Naive B cell (primary cell): Measurements from ENCODE around the gene HOXB3. TPM values are rescaled to one million over a fixed set of nuclear protein-coding genes. Genes with fewer than 3 reads are reported as not detected.

ENCODE experiments used
- ATAC-seq, 2 donors: fragments of 150-1000 bp; cut with Tn5 transposase; 2 replicates each; pipeline ENCODE4 v1.10.0; 2021; ENCODE audit warnings: low read depth in 2 of 2, mild to moderate bottlenecking in 2 of 2, moderate library complexity in 2 of 2
- DNase-seq: peaks from one replicate; pipeline ENCODE4 v3.0.0; 2022
- H3K27ac Mint-ChIP-seq, 6 donors: one replicate each; pipeline ENCODE4 v1.8.0; 2020 to 2022; ENCODE audit warnings: mild to moderate bottlenecking in 6 of 6, mixed read lengths in 6 of 6, moderate library complexity in 5 of 6, inconsistent platforms in 2 of 6
- H3K27me3 Mint-ChIP-seq, 3 donors: one replicate each; pipeline ENCODE4 v1.8.0; 2021 to 2022; ENCODE audit warnings: mixed read lengths in 3 of 3, mild to moderate bottlenecking in 1 of 3
- H3K36me3 Mint-ChIP-seq, 2 donors: one replicate each; pipeline ENCODE4 v1.8.0; 2020 to 2022; ENCODE audit warnings: mixed read lengths in 2 of 2, inconsistent platforms in 1 of 2, mild to moderate bottlenecking in 1 of 2
- H3K4me1 Mint-ChIP-seq, 3 donors: one replicate each; pipeline ENCODE4 v1.8.0; 2020 to 2022; ENCODE audit warnings: mixed read lengths in 3 of 3, inconsistent platforms in 1 of 3, mild to moderate bottlenecking in 1 of 3, moderate library complexity in 1 of 3
- H3K4me3 Mint-ChIP-seq, 8 donors: one replicate each; pipeline ENCODE4 v1.8.0; 2020 to 2022; ENCODE audit warnings: mild to moderate bottlenecking in 8 of 8, mixed read lengths in 8 of 8, moderate library complexity in 8 of 8, inconsistent platforms in 2 of 8
- H3K9me3 Mint-ChIP-seq, 7 donors: one replicate each; pipeline ENCODE4 v1.8.0; 2020 to 2022; ENCODE audit warnings: mixed read lengths in 7 of 7, mild to moderate bottlenecking in 5 of 7, inconsistent platforms in 2 of 7, moderate library complexity in 1 of 7
- polyA plus RNA-seq, 6 donors: library from polyadenylated mRNA; unstranded; fragments of 300-500 nt; fragmentation: Illumina TruSeq; gene quantifications; one replicate each; pipeline ENCODE4 v1.2.3, GENCODE V29; 2021; ENCODE audit warnings: low read depth in 6 of 6

Gene HOXB3
- polyA plus RNA-seq, 6 donors from 2014 or later: 0.05 TPM; not detected in 5

DNA sequence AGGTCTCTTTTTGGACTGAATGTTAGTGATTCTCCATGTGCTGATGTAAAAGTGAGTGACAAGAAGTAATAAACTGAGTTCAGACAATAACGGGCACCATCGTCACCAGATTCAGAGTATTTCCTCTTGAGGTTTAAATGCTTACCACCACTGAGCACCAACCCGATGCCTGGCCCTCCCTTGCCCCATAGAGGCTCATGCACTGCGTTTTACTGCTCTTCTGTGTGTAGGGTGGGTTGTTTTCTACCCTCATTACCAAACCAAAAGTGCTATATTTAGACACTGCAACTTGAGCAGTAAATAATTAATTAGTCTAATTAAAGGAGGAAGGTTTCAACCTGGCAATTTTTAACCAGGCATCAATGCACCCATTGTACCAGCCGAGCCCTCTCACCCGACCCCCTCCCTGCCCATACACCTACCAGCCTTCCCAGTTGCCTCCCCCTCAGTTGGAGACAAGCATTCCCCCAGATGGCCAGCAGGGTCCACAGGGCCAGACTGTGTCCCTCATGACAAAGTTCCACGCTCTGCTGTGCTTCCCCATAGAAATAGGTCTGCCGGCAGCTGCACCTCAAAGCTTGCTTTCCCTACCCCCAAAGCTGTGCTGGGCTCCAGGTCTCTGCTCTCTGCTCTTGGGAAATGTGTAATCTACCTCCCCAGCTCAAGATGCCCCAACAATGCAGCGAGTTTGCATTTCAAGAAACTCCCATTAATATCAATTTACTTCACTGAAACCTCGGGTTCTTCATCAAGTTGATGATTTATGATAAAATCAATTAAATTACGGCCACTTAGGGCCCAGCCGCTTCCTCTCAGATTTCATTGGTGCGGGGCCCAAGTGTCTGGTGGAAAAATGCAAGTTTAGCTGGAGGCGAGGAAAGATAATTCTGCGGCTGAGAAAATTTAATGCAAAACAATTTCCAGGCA is 27.9 kb downstream of the HOXB3 start:
- DNase-seq (no peak), ATAC-seq (no peak)
- Mint-ChIP-seq H3K27ac (no peak overlapping the region), H3K4me3 (peak overlapping the region in 1 of 8 donors; percentile 30), H3K4me1 (no peaks in the 10 kb centered on the region), H3K36me3 (no peaks in the 10 kb centered on the region), H3K27me3 (peaks cover 32 to 54% (median 54%) of the 10 kb centered on the region in 3 donors), H3K9me3 (no peaks in the 10 kb centered on the region)

DNA sequence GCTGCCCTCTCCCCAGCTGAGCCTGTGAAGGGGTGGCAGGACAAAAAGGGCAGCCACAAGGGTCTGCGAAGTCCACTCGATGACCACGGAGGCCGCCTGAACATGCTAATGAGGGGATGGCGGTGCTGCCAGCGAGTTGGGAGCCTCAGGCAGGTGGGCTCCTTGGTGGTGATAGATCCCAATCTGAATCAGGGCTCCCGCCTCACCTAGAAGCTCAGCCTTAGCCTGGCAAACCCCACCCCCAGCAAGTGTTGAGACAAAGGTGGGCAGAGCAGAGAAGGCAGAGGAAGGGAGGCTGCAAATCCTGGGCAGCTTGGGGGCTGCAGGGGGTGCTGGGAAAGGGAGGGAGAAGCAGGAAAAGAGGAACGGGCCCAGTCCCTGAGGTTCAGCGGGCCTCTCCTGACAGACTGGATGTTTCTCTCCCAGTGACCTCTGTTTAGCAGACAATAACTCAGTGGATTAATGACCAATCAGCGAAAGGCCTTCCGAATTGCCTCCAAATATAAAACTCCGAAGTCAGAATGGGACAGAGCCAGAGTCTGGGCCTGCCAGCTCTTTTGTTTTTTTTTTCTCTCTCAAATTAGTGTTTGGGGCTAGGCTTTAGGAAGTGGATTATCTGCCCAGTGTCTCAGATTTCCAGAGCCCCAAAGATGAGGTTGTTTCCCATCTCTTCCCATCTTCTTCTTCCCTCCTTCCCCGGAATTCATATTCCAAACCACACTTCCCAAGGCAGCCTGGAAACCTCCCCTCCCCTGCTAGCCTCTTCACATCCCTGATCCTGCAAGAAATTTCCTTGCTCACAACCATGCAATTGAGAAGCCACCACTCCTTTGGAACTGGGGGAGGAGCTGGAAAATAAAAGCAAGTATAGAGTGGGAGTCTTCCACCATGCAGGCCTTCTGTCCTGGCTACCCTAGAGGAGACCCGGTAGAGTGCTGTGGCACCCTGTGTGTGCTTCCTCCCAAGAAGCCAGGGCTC is 29.9 kb downstream of the HOXB3 start:
- no peak overlapping the region for H3K4me3 Mint-ChIP-seq

DNA sequence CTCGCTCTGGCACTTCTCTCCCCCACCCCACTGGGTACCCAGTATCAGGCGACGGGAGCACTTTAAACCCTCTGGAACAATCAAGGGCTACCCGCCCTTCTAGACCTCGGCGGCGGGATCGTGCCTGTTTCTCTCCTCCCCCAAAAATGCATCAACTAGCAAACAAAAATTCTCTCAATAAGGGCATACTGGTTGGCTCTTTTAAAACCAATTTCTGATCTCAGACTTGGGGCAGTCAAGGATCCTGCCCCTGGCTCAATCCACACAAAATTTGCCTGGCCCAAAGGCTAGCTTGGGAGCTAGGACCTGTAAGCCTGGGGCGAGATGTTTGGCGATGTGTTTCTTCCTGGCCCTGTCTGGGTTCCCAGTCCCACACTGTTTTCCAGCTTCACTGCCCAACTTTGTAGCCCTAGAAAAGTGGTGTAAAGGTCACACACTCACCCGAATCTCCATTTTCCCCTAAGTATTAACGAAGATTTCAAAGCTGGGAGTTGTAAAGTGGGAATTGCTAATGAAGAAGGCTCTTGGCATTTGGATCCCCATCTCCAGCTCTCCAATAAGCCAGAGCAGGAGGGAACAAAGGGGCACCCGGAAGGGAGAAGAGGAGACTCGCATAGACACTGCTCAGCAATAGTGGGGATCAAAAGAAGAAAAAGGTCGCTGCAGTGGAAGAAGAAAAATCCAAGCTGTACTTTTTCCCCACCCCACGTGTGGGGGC is 30.8 kb downstream of the HOXB3 start:
- DNase-seq: no peak
- no peaks in the 10 kb centered on the region for H3K9me3 Mint-ChIP-seq
- no peak overlapping the region for H3K27ac Mint-ChIP-seq
- no peak for ATAC-seq
- H3K27me3 Mint-ChIP-seq: peaks cover 46 to 83% (median 82%) of the 10 kb centered on the region in 3 donors
- no peaks in the 10 kb centered on the region for H3K36me3 Mint-ChIP-seq
- H3K4me3 Mint-ChIP-seq: no peak overlapping the region
- peaks cover 9 to 18% (median 11%) of the 10 kb centered on the region in 3 donors for H3K4me1 Mint-ChIP-seq

More for the DNA sequence above, 29.9 kb downstream of the HOXB3 start:
- H3K9me3 Mint-ChIP-seq: no peaks in the 10 kb centered on the region
- H3K4me1 Mint-ChIP-seq: peaks cover 7 to 9% (median 9%) of the 10 kb centered on the region in 3 donors
- no peak overlapping the region for H3K27ac Mint-ChIP-seq
- DNase-seq (no peak), ATAC-seq (no peak)
- peaks cover 47 to 75% (median 74%) of the 10 kb centered on the region in 3 donors for H3K27me3 Mint-ChIP-seq
- H3K36me3 Mint-ChIP-seq: no peaks in the 10 kb centered on the region

DNA sequence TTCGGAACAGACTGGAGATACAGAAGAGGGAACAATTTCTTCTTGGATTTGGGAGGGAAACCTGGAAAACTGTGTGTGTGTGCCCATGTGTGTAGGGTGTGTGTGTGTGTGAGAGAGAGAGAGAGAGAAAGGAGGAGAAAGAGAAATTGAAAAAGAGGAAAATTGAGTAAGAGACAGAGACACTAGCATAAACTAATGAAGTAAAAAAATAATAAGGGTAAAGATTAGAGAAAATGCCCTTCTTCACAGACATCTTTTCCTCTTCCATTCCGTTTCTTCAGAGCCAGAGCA is 31.3 kb downstream of the HOXB3 start:
- no peak overlapping the region for H3K4me3 Mint-ChIP-seq
- no peaks in the 10 kb centered on the region for H3K36me3 Mint-ChIP-seq
- peaks cover 9 to 18% (median 11%) of the 10 kb centered on the region in 3 donors for H3K4me1 Mint-ChIP-seq
- H3K27me3 Mint-ChIP-seq: peaks cover 49 to 87% (median 86%) of the 10 kb centered on the region in 3 donors
- ATAC-seq (no peak), DNase-seq (no peak)
- H3K9me3 Mint-ChIP-seq: no peaks in the 10 kb centered on the region
- no peak overlapping the region for H3K27ac Mint-ChIP-seq

DNA sequence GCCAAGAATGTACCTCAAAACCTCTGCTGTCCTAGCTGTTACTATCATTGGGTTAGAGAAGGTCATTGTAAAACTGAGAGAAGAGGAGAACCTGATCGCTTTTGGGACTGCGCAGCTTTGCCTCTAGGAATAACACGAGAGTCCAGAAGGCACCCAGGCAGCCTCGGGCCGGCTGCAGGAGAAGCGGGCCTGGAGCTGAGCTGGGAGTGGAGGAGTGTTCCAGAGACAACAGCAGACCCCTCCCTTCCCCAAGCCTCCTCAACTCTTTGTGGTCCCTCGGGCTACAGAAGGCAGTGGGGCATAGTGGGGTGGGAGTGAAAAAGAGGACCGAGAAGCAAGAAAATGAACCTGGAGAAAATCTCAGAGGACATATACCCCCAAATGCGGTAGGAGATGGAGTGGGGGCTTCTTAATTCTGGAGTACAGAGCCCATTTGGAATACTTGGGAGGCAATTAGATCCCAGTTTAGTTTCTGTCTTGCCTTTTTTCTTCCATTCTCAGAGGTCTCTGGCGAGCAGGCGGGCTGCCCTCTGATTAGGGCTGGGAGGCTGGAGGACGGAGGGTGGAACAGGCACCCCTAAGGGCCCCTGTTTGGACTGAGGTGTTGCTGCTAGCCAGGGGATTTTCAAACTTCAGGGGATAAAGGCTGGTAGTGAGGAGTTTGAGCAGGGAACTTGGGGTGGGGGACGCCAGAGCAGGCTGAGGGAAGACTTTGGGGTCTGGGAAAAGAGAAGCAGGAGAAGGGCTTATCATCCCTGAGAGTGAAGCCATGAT is 31.8 kb downstream of the HOXB3 start:
- H3K27me3 Mint-ChIP-seq: peaks cover 55 to 87% (median 86%) of the 10 kb centered on the region in 3 donors
- no peak overlapping the region for H3K27ac Mint-ChIP-seq
- H3K4me3 Mint-ChIP-seq: no peak overlapping the region

DNA sequence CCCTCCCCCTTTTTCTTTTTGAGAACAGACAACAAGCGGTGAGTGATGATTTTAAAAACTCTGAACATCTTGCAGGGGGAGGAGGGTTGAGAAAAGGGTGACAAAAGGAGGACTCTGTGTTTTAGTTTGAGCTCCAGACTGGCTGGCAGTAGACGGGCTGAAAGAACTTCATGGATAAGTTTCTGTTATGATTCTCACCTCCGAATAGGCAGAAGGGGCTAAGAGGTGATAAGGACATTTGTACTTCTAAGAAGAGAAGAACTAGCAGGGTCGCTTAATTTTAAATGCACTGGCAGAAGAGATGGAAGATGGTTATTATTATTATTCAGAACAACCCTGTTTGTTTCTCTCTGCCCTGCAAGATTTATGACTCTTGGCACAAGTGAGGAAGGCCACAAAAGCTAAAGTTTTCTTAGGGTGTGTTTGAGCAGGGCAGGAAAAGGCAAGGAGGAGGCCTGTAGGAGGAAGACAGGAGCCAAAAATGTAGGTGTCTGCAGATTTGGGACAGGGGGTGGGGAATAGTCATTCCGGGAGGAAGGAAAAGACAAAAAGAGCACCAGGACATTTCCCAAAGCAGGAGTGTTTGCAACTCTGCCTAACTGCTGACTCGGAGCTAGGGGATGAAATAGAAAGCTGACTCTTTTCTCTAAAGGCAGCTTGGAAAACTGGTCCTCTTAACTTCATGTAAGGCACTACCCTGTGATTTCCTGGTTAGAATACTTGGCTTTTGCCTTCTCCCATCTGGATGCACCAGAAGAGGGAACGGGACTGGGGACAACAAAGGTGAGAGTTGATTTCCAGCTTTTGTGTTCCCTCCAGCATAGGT is 33.3 kb downstream of the HOXB3 start:
- Mint-ChIP-seq H3K9me3 (no peaks in the 10 kb centered on the region), H3K4me1 (peaks cover 9 to 18% (median 11%) of the 10 kb centered on the region in 3 donors), H3K4me3 (peak overlapping the region in 2 of 8 donors; percentile 33 to 38), H3K27me3 (peaks cover 54 to 85% (median 85%) of the 10 kb centered on the region in 3 donors), H3K36me3 (no peaks in the 10 kb centered on the region), H3K27ac (peak overlapping the region in 1 of 6 donors; percentile 6)
- ATAC-seq (no peak), DNase-seq (no peak)

More for the DNA sequence above, 31.8 kb downstream of the HOXB3 start:
- Mint-ChIP-seq H3K4me1 (peaks cover 9 to 18% (median 11%) of the 10 kb centered on the region in 3 donors), H3K9me3 (no peaks in the 10 kb centered on the region), H3K36me3 (no peaks in the 10 kb centered on the region)
- ATAC-seq: no peak
- DNase-seq: no peak

DNA sequence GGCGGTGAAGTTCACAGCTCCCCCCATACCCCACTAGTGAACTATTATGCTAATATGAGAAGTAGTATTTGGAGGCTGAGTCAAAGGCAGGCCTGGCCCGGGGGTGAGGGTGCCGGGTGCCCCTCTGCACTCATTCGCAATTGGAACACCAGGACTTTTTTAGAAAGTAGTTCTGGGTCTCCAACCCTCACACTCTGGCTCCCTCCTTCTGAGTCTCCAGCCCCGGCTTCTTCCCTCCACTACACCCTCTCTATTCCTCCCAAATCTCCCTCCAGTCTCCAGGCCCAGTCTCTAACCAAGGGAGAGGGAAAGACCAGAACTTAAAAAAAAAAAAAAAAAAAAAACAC is 33.8 kb downstream of the HOXB3 start:
- Mint-ChIP-seq H3K9me3 (no peaks in the 10 kb centered on the region), H3K4me1 (peaks cover 9 to 18% (median 11%) of the 10 kb centered on the region in 3 donors), H3K4me3 (peak overlapping the region in 2 of 8 donors; percentile 33 to 55), H3K27ac (no peak overlapping the region), H3K36me3 (no peaks in the 10 kb centered on the region), H3K27me3 (peaks cover 49 to 82% (median 79%) of the 10 kb centered on the region in 3 donors)
- ATAC-seq (no peak), DNase-seq (no peak)

DNA sequence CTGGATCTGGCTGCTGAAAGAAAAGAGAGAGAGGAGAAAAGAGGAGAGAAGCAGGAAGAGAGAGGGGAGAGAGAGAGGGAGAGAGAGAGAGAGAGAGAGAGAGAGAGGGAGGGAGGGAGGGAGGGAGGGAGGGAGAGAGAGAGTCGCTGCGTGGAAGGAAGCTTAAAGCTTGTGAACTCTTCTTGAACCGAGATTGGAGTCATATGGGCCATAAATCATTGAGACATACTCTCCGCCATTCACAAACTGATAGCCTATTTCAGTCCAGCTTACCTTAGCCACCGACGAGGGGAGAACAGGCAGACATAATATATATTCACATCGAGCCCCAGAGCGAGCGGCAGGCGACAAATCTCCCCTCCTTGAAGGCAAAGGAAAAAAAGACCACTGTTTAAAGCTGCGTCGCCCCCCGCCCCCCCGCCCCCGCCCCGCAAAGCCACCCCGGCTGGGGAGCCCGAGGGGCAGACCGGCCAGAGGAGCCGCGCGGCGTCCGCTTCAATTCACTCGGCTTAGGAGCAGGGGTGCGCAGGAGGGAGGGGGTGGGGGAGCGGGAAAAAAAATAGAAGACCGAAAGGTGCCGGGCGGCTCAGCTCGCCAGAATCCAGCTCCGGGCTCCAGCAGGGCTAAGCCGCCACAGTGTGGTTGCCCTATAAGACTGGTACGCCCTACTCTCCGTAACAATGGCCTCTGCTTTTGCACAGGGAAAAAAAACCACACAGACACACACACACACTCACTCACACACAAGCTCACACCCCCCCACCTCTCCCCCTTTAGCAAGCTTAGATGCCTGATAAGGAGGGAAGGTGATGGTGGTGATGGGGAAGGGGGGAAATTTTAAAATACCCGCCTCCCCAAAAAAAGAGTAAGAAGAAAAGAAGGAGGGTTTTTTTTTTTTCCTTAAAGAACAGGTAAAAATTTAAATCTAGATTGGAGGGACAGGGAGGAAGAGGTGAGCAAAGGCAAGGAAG is 34.5 kb downstream of the HOXB3 start:
- Mint-ChIP-seq H3K27ac (peak overlapping the region in 3 of 6 donors; percentile 5 to 36 (median 19)), H3K9me3 (no peaks in the 10 kb centered on the region), H3K36me3 (no peaks in the 10 kb centered on the region), H3K4me3 (peak overlapping the region in 7 of 8 donors; percentile 54 to 90 (median 78)), H3K4me1 (peaks cover 9 to 18% (median 11%) of the 10 kb centered on the region in 3 donors), H3K27me3 (peaks cover 49 to 78% (median 73%) of the 10 kb centered on the region in 3 donors)
- ATAC-seq (peak; percentile 30 to 46), DNase-seq (no peak)

DNA sequence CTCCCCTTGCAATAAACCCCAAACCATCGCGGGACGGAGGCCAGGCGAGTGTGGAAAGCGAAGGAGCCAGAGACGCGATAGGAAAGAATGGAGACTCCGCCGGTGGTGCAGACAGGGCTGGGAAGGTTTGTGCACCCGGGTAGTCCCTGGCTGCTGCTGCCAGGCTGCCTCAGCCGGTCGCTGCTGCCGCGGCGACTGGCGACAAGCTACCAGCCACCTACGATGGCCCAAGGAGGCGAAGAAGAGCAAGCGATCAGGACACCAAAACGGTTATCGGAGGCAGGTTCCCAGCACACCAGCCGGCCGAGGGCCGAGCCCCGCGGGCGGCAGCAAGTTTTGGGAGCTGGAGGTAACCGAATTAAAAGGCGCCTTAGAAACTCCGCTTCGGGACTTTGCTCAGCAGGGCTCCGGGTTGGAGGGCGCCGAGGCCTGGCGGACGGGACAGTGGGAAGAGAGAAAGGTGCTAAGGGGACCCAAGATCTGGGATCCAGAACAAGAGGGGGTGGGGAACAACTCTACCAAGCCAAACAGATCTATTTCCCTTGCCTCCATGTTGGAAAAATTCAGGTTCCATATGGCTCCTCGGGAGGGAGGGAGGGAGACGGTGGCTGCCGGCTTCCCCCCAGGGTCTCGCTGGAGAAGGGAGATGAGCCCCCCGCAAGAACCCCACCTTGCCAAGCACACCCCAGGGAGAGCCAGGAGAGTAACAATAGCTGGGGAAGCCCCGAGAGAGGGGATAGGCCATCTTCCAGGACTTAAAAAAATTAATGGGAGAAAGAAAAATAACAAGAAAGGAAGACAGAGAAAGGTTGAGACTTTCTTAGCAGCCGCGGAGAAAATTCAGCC is 35.4 kb downstream of the HOXB3 start:
- peaks cover 52 to 83% (median 73%) of the 10 kb centered on the region in 3 donors for H3K27me3 Mint-ChIP-seq
- peak overlapping the region in 6 of 8 donors; percentile 54 to 90 (median 79) for H3K4me3 Mint-ChIP-seq
- peaks cover 9 to 18% (median 11%) of the 10 kb centered on the region in 3 donors for H3K4me1 Mint-ChIP-seq
- H3K36me3 Mint-ChIP-seq: no peaks in the 10 kb centered on the region
- no peak for DNase-seq
- ATAC-seq: no peak
- H3K27ac Mint-ChIP-seq: peak overlapping the region in 2 of 6 donors; percentile 5 to 36
- H3K9me3 Mint-ChIP-seq: no peaks in the 10 kb centered on the region

DNA sequence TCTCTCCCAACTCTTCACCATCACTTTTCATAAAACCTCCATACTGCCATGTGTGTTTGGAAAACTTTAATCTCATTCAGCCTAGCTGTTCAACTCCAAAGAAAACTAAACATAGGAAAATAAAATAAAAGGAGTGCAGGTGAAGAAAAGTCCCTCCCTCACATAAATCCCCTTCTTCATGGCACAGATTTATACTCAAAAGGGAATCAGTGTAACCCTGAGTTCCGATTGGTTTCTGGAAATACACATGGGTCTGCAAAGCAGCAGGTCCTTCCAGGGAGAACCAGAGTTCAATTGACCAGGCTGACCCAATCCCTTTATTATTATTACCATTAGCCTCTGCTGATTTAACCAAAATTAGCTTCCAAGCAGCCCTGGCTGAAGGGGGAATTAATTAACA is 36.2 kb downstream of the HOXB3 start:
- Mint-ChIP-seq H3K9me3 (no peaks in the 10 kb centered on the region), H3K4me1 (peaks cover 9 to 18% (median 11%) of the 10 kb centered on the region in 3 donors), H3K27ac (no peak overlapping the region), H3K27me3 (peaks cover 50 to 76% (median 64%) of the 10 kb centered on the region in 3 donors), H3K4me3 (peak overlapping the region in 1 of 8 donors; percentile 25), H3K36me3 (no peaks in the 10 kb centered on the region)
- ATAC-seq (no peak), DNase-seq (no peak)
